H9 (cell line): Measurements from ENCODE around the gene IL10. TPM values are rescaled to one million over a fixed set of nuclear protein-coding genes. Genes with fewer than 3 reads are reported as not detected.

Source experiments
- DNase-seq: peaks from one replicate; pipeline ENCODE4 v3.0.0-alpha.2; 2017
- H2AFZ ChIP-seq: one replicate; pipeline ENCODE4 v1.6.1; 2013; ENCODE audit warnings: mild to moderate bottlenecking, low read length, control low read depth, moderate library complexity
- H2AK5ac ChIP-seq: 2 replicates; pipeline ENCODE4 v1.6.1; 2013; ENCODE audit warnings: low read length, control low read depth, mixed read lengths; ENCODE audit not compliant: insufficient read length
- H2BK120ac ChIP-seq: one replicate; pipeline ENCODE4 v1.6.1; 2013; ENCODE audit warnings: low read depth, mild to moderate bottlenecking, low read length, control low read depth, inconsistent platforms; ENCODE audit not compliant: poor library complexity, severe bottlenecking
- H2BK12ac ChIP-seq: 2 replicates; pipeline ENCODE4 v1.6.1; 2013; ENCODE audit warnings: low read length, control low read depth, mixed read lengths, low read depth; ENCODE audit not compliant: insufficient read length
- H2BK15ac ChIP-seq: 2 replicates; pipeline ENCODE4 v1.6.1; 2013; ENCODE audit warnings: low read depth, low read length, control low read depth
- H2BK20ac ChIP-seq: one replicate; pipeline ENCODE4 v1.6.1; 2013; ENCODE audit warnings: low read depth, mild to moderate bottlenecking, low read length, control low read depth, inconsistent platforms; ENCODE audit not compliant: poor library complexity, severe bottlenecking
- H2BK5ac ChIP-seq: 2 replicates; pipeline ENCODE4 v1.6.1; 2013; ENCODE audit warnings: low read length, control low read depth, mixed read lengths; ENCODE audit not compliant: insufficient read length
- H3K14ac ChIP-seq: 2 replicates; pipeline ENCODE4 v1.6.1; 2013; ENCODE audit warnings: low read length, control low read depth; ENCODE audit not compliant: insufficient read depth
- H3K18ac ChIP-seq: 2 replicates; pipeline ENCODE4 v1.6.1; 2013; ENCODE audit warnings: low read depth, mild to moderate bottlenecking, mixed read lengths, low read length, control low read depth; ENCODE audit not compliant: insufficient read length
- H3K23ac ChIP-seq: 2 replicates; pipeline ENCODE4 v1.6.1; 2013; ENCODE audit warnings: low read length, control low read depth, mixed read lengths, low read depth; ENCODE audit not compliant: insufficient read length
- H3K23me2 ChIP-seq: 2 replicates; pipeline ENCODE4 v1.6.1; 2013; ENCODE audit warnings: low read depth, mild to moderate bottlenecking, mixed read lengths, low read length, control low read depth; ENCODE audit not compliant: insufficient read length, poor library complexity, severe bottlenecking
- H3K27ac ChIP-seq: 2 replicates; pipeline ENCODE4 v1.5.1; 2013; ENCODE audit warnings: low read length, control low read depth, mixed read lengths, low read depth; ENCODE audit not compliant: insufficient read length
- H3K27me3 ChIP-seq: 2 replicates; pipeline ENCODE4 v1.6.1; 2013; ENCODE audit warnings: low read length, control low read depth, inconsistent platforms; ENCODE audit not compliant: insufficient read depth
- H3K4ac ChIP-seq: 2 replicates; pipeline ENCODE4 v1.6.1; 2013; ENCODE audit warnings: low read depth, mild to moderate bottlenecking, control low read depth, inconsistent platforms, low read length, moderate library complexity
- H3K4me1 ChIP-seq: 2 replicates; pipeline ENCODE4 v1.6.1; 2013; ENCODE audit warnings: low read length, control low read depth, inconsistent platforms; ENCODE audit not compliant: insufficient read depth
- H3K4me2 ChIP-seq: 2 replicates; pipeline ENCODE4 v1.6.1; 2013; ENCODE audit warnings: low read length, control low read depth, mixed read lengths; ENCODE audit not compliant: insufficient read length, insufficient read depth
- H3K56ac ChIP-seq: 2 replicates; pipeline ENCODE4 v1.6.1; 2013; ENCODE audit warnings: low read depth, mild to moderate bottlenecking, mixed read lengths, low read length, control low read depth; ENCODE audit not compliant: insufficient read length
- H3K79me1 ChIP-seq: 2 replicates; pipeline ENCODE4 v1.6.1; 2013; ENCODE audit warnings: low read depth, mild to moderate bottlenecking, moderate library complexity, low read length, control low read depth, inconsistent platforms; ENCODE audit not compliant: insufficient read depth, poor library complexity, severe bottlenecking
- H3K79me2 ChIP-seq: 2 replicates; pipeline ENCODE4 v1.6.1; 2013; ENCODE audit warnings: low read length, control low read depth, inconsistent platforms; ENCODE audit not compliant: insufficient read depth
- H3K9ac ChIP-seq: 2 replicates; pipeline ENCODE4 v1.6.1; 2013; ENCODE audit warnings: low read length, control low read depth, mixed read lengths; ENCODE audit not compliant: insufficient read length; ENCODE audit errors: extremely low read depth
- H3K9me3 ChIP-seq: one replicate; pipeline ENCODE4 v1.6.1; 2013; ENCODE audit warnings: low read depth, low read length, inconsistent platforms; ENCODE audit not compliant: control insufficient read depth
- H3T11ph ChIP-seq: one replicate; pipeline ENCODE4 v1.6.1; 2013; ENCODE audit warnings: mild to moderate bottlenecking, low read length, control low read depth, inconsistent platforms
- H4K20me1 ChIP-seq: one replicate; pipeline ENCODE4 v1.6.1; 2013; ENCODE audit not compliant: control insufficient read depth, insufficient read length, insufficient read depth
- H4K5ac ChIP-seq: 2 replicates; pipeline ENCODE4 v1.6.1; 2013; ENCODE audit warnings: low read depth, mild to moderate bottlenecking, mixed read lengths, low read length, control low read depth; ENCODE audit not compliant: insufficient read length
- H4K8ac ChIP-seq: replicated peaks from 2 replicates; pipeline ENCODE4 v1.6.1; 2013; ENCODE audit warnings: low read length, control low read depth, mixed read lengths, low read depth; ENCODE audit not compliant: insufficient read length
- H4K91ac ChIP-seq: 2 replicates; pipeline ENCODE4 v1.6.1; 2013; ENCODE audit warnings: low read depth, mild to moderate bottlenecking, moderate library complexity, mixed read lengths, low read length, control low read depth; ENCODE audit not compliant: insufficient read length
- H3K27ac Mint-ChIP-seq, 3 experiments: 2 replicates in 2 of 3; 3 replicates in 1 of 3; pipeline ENCODE4 v1.8.0; 2020 to 2021; ENCODE audit warnings: mixed read lengths in 3 of 3, mild to moderate bottlenecking in 1 of 3, moderate library complexity in 1 of 3
- H3K27me3 Mint-ChIP-seq: 2 replicates; pipeline ENCODE4 v1.8.0; 2021; ENCODE audit warnings: low read depth, mild to moderate bottlenecking, moderate library complexity, mixed read lengths
- H3K36me3 Mint-ChIP-seq, 3 experiments: 2 replicates in 2 of 3; 3 replicates in 1 of 3; pipeline ENCODE4 v1.8.0; 2020 to 2021; ENCODE audit warnings: low read depth in 3 of 3, mixed read lengths in 3 of 3; ENCODE audit not compliant: insufficient read depth in 1 of 3
- H3K4me1 Mint-ChIP-seq, 2 experiments: 2 replicates each; pipeline ENCODE4 v1.8.0; 2020; ENCODE audit warnings: mixed read lengths in 2 of 2
- H3K4me3 Mint-ChIP-seq, 2 experiments: 2 replicates in 1 of 2; 3 replicates in 1 of 2; pipeline ENCODE4 v1.8.0; 2020 to 2021; ENCODE audit warnings: mild to moderate bottlenecking in 2 of 2, mixed read lengths in 2 of 2, moderate library complexity in 1 of 2
- H3K9me3 Mint-ChIP-seq, 2 experiments: 2 replicates in 1 of 2; 3 replicates in 1 of 2; pipeline ENCODE4 v1.8.0; 2020; ENCODE audit warnings: mild to moderate bottlenecking in 2 of 2, mixed read lengths in 2 of 2, moderate library complexity in 1 of 2
- CTCF ChIP-seq: fragments of 200-600 bp; sonication (generic); conservative IDR thresholded peaks from 3 replicates; pipeline ENCODE4 v1.8.0; 2021; ENCODE audit warnings: antibody characterized with exemption, mild to moderate bottlenecking
- WGBS: extraction: QIAGEN DNeasy Blood & Tissue Kit; methylation state at CpG from one replicate; pipeline ENCODE4 v1.1.7; 2013; ENCODE audit warnings: missing lambda C conversion rate, low lambda C conversion rate, mixed read lengths; ENCODE audit not compliant: insufficient read length; ENCODE audit errors: extremely low coverage; 5-methylcytosine and 5-hydroxymethylcytosine counted together
- total RNA-seq: library from RNA; stranded (reverse); gene quantifications from 2 replicates; pipeline ENCODE4 v1.2.1, GENCODE V29; 2021

IL10 gene
- total RNA-seq, 1 experiment from 2014 or later: not detected

GRCh38 chr1:206799311-206799710 is 27.0 kb upstream of the IL10 start:
- Histone ChIP-seq H3K23me2 (no peaks in the 10 kb centered on the region), H3K14ac (no peak overlapping the region), H4K91ac (no peak overlapping the region), H2BK12ac (no peak overlapping the region), H2BK120ac (no peak overlapping the region), H3K9me3 (no peaks in the 10 kb centered on the region), H4K5ac (no peak overlapping the region), H2AK5ac (no peak overlapping the region), H3K4me1 (no peaks in the 10 kb centered on the region), H4K8ac (no peak overlapping the region), H3K9ac (no peak overlapping the region), H3K56ac (no peak overlapping the region), H3K4ac (no peak overlapping the region), H3T11ph (no peak overlapping the region), H3K79me1 (no peaks in the 10 kb centered on the region), H3K23ac (no peak overlapping the region), H3K18ac (no peak overlapping the region), H3K27ac (no peak overlapping the region), H2BK5ac (no peak overlapping the region), H4K20me1 (no peaks in the 10 kb centered on the region), H2BK15ac (no peak overlapping the region), H3K27me3 (no peaks in the 10 kb centered on the region), H3K79me2 (no peaks in the 10 kb centered on the region), H2AFZ (no peak overlapping the region), H2BK20ac (no peak overlapping the region), H3K4me2 (no peak overlapping the region)
- Mint-ChIP-seq H3K27me3 (peaks cover 27% of the 10 kb centered on the region), H3K9me3 (no peaks in the 10 kb centered on the region), H3K36me3 (no peaks in the 10 kb centered on the region), H3K27ac (no peak overlapping the region), H3K4me1 (0 out of 4 replicates have a peak, but pooled peaks cover 0 to 2% of the 10 kb centered on the region in 2 experiments), H3K4me3 (no peak overlapping the region)
- no peak for DNase-seq
- TF ChIP-seq CTCF: no peak
- no CpG with 5 or more reads among the region's 3 CpGs for WGBS
